T-helper 1 cell treated with Interleukin-12 subunit alpha and Interleukin-12 subunit beta and Interleukin-4 antibody, amounts not matched to agents 30 ng/mL and 1 ng/mL, for 36 hours (primary cell): Measurements from ENCODE around the gene AMDHD2. TPM values are rescaled to one million over a fixed set of nuclear protein-coding genes. Genes with fewer than 3 reads are reported as not detected.

Experiments used
- intact Hi-C: fragments of 100-400 bp; cut with micrococcal nuclease; formaldehyde crosslinking; loops from one replicate; pipeline ENCODE4 v1.15.1; 2024
- total RNA-seq: library from RNA; stranded (reverse); gene quantifications from 2 replicates; pipeline ENCODE4 v1.2.3, GENCODE V29; 2022

Gene AMDHD2
- total RNA-seq, 1 donor from 2014 or later: 54.0 TPM

DNA sequence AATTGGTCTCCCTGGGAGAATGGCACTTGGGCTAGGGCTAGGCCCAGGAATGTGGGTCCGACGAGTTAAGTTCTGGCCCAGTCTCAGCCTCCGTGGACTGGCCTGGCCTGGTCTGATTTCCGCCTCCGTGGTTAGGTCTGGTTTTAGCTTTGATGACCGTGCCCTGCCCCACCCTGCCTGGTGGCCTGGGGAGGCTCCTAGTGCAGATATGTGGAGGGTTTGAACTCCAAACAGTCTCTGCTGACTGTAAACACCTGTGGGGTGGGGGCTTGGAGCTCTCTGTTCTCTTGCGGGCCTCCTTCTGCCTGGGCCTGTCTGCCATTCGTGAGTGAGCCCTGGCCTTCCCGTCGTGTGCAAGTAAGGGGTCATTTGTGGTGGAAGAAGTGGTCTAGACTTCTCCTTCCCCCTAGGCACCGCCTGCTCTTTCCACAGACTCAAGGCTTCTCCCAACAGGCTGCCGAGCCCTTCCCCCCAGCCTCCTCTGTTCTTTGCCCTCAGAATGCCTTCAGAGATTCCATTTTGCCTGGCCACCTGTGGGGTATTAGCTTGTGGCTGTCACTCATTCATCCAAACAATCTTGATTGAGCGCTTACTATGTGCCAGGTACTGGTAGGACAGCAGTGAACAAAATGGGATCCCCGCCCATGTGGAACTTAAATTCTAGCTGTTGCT is 4.9 kb upstream of the AMDHD2 start:
- intact Hi-C loops: no loop called here

DNA sequence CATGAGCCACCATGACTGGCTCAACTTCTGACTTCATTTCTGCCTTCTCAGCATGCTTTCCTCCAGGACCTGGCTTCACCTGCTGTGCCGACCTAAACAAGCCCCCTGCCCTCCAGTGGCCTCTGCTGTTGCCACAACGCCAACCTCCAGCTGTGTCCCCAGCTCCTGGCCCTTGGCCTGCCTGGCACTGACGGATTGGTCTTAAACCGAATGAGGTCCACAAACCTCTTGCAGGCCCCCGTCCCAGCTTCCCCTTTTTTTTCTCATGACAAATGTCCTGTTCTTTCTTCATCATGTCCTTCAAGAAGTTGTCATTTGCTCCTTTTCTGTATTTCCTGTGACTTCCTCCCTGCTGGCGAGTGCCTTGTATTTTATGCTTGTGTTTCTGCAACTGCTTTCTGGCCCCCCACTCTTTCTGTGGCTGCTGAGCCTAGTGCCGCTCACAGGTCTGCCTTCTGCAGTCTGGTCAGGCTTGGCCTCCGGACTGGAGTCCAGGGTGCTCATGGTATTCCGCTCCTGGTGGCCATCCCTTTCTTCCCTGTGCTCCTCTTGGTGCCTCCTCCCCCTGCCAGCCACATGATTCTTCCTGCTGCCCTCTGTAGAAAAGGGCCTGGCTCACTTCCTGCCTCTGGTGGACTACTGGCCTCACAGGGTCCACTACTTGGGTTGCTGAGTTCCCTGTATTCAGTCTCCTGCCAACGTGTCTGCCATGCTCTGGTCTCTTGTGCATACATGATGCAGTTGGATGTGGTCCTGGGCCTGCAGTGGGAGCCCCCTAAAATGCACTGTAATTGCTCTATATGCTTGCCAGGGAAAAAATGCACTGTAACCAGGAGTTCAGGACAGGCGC is 3.6 kb upstream of the AMDHD2 start:
- intact Hi-C loops: no loop called here

GRCh38 chr16:2517954-2518605 is 2.1 kb upstream of the AMDHD2 start:
- intact Hi-C loops: no loop called here

DNA sequence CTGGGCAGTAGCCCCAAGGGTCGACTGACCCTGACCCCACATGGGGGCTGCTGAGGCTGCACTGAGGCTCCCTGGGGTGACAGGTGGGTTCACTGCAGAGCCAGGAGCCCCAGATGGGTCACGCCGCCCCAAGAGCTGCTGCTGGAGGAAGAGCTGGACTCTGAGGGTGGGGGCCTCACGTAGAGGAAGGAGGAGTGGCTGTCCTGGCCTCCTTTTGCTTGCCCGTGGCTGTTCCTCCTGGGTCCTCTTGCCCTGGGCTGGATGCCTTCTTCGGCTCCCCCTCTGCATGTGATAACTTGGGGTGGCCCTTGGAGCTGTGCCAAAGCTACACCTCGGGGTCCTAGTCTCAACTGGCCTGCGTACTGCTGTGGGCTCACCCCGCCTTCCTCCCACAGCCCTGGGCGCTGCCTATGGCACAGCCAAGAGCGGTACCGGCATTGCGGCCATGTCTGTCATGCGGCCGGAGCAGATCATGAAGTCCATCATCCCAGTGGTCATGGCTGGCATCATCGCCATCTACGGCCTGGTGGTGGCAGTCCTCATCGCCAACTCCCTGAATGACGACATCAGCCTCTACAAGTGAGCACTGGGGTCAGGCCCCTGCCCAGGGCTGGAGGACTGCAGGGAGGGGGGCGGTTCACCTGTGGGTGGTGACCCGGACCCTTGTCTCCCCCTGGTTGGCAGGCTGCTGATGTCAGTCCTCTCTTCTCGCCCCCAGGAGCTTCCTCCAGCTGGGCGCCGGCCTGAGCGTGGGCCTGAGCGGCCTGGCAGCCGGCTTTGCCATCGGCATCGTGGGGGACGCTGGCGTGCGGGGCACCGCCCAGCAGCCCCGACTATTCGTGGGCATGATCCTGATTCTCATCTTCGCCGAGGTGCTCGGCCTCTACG is 1.1 kb upstream of the AMDHD2 start:
- intact Hi-C loops: no loop called here

DNA sequence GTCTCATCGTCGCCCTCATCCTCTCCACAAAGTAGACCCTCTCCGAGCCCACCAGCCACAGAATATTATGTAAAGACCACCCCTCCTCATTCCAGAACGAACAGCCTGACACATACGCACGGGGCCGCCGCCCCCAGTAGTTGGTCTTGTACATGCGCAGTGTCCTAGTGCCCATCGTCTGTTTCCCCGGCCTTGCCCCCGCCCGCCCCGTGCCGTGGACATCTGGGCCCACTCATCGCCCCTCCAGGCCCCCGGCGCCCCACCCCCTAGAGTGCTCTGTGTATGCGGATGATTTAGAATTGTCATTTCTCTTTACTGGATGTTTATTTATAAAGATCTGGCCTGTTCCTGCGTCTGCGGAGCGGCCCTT is 475 bp upstream of the AMDHD2 start:
- intact Hi-C loops: loop anchor here (1.0 kb wide), 1 partner anchor 13 kb away; no protein-coding TSS in a partner anchor

- intact Hi-C loops: loop anchor here (1.0 kb wide), 1 partner anchor 11 kb away; no protein-coding TSS in a partner anchor
Observed at GRCh38 chr16:2520784-2521531, 787 bp downstream of the AMDHD2 start.

DNA sequence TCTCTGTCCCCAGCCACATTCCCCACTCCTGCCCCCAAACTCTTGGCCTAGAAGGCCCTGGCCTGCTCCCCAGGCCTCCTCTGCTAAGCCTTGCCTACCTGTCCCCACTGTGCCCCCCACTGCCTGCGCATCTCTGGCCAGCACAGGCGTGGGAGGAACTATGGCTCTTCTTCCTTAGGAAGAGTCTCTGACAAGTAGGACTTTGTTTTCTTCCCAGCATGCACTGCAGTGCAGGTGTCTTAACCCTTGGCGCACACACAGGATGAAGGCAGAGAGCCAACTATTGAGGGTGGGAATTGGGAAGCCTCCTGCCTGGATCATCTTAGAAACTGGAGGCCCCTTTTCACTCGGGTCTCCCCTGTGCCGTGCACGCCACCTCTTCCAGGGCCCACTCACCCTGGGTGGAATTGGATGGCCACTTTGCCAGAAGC is 3.6 kb downstream of the AMDHD2 start:
- intact Hi-C loops: no loop called here

DNA sequence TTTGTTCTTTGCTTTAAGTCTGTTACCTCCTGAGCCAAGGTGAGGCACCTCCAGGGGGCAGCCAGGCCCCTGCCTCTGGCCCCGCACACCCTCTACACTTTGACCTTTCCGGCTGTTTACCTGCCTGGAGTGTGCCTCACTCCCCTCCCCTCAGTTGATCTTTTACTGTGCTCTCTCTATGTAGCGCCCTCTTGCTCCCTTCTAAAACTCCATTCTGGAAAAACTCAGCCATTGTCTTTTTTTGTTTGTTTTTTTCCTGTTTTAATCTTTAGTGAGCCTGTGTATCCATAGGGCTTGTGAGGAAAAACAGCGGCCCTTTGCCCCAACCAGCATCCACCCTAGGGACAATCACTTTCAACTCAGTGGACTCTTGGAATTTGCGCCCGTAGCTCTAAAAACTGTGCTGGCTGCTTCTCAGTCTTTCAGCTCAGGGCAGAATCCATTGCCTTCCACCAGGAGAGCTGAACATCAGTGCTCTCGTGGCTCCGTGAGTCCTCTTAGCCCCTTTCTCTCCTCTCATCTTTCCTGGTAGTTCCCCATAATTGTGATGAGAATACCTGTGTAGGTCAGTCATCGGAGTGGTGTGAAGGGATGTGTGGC is 4.3 kb downstream of the AMDHD2 start:
- intact Hi-C loops: no loop called here

GRCh38 chr16:2526135-2526534 is 6.0 kb downstream of the AMDHD2 start:
- intact Hi-C loops: no loop called here

DNA sequence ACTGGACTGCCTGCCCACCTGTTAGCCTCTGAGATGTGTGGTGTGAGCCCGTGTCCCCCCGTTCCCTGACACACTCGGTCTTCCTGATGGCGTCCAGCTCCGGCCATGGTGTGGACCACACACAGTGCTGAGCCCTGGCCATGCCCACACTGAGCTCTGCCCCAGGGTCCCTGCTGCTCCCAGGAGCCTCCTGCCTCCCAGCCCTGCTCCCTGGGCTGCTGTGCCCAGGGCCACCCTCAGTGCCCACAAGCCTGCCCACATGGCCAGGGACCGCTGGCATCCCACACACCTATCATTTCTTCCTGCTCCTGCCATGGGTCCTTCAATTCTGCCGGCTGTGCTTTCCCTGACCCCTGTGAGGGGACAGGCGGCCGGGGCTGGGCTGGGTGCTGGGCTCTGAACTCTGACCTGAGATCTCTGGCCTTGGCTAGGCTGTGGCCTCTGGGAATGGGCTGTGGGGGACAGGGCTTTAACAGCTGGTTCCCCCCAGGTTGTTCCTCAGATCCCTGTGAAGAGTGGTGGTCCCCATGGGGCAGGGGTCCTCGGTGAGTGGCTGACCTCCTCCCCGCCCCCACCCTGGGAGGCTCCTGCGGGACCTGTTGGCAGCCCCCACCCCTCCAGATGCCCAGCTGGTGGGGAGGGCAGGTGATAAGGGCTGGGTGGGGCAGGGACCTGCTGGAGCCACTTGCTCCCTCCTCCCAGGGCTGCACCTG is 7.1 kb downstream of the AMDHD2 start:
- intact Hi-C loops: no loop called here

DNA sequence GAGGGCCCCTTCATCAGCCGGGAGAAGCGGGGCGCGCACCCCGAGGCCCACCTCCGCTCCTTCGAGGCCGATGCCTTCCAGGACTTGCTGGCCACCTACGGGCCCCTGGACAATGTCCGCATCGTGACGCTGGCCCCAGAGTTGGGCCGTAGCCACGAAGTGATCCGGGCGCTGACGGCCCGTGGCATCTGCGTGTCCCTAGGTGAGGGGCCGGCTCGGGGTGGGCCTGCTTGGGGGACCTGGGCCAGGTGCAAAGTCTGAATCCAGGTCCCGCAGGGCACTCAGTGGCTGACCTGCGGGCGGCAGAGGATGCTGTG is 7.6 kb downstream of the AMDHD2 start:
- intact Hi-C loops: no loop called here

DNA sequence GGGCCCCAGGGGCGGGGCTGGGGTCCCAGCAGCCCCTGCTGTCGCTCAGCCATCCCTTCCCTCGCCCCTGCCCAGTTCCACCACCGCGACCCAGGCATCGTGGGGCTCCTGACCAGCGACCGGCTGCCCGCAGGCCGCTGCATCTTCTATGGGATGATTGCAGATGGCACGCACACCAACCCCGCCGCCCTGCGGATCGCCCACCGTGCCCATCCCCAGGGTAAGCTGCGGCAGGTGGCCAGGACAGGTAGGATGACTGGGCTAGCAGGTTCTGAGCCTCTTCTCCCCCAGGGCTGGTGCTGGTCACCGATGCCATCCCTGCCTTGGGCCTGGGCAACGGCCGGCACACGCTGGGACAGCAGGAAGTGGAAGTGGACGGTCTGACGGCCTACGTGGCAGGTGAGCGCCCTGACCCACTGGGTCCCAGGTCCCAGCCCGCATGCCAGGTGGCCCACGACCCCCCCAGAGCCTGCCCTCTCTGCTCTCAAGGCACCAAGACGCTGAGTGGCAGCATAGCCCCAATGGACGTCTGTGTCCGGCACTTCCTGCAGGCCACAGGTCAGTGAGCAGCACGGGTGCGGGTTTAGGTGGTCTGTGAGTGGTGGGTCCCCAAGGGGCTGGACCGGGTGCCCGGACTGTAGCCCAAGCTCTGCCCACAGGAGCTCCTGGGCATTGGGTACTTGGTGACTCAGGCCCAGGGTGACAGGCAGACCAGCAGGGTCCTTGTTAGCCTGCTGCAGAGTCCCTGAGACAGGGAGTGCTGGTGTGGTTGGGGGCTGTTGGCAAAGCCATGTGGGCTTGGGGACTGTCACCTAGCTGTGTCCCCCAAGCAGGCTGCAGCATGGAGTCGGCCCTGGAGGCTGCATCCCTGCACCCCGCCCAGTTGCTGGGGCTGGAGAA is 8.2 kb downstream of the AMDHD2 start:
- intact Hi-C loops: no loop called here

- intact Hi-C loops: no loop called here
Observed at GRCh38 chr16:2529061-2529931, 9.1 kb downstream of the AMDHD2 start.

DNA sequence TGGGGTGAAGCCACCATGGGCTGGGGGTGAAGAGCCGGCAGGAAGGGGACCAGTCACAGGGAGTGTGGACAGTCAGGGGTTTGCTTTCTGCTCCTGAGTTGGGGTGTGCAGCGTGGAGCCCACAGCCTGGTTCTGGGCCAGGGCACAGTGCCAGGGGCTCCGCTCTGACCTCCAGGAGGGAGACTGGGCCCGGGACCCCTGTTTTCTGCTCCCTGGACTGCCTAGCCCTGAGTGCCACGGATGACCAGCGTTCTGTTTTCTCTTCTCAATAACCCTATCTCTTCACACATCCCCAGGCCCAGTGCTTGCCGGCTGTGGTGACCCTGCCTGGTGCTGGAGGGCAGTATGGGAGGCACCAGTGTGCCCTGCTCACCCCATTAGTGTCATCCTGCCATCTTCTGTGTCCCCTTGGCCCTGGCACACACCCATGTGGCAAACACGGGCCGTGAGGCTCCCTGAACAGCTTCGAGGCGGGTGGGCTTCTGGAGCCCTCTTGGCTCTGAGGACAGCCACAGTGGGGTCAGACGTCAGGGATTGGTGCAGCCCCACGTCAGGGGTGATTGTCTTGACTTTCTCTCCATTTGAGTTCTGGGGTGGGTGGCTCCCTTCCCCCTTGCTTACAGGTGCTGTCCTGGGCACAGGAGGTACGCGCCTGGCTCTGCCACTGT is 9.9 kb downstream of the AMDHD2 start:
- intact Hi-C loops: loop anchor here (5.0 to 10.0 kb wide), 3 partner anchors 308 to 535 kb away; partner anchors contain the start of genes E4F1, NTHL1 and TSC2

GRCh38 chr16:2530629-2531318 is 10.6 kb downstream of the AMDHD2 start:
- intact Hi-C loops: loop anchor here (5.0 to 10.0 kb wide), 3 partner anchors 308 to 536 kb away; partner anchors contain the start of genes E4F1, NTHL1 and TSC2

- intact Hi-C loops: loop anchor here (5.0 to 10.0 kb wide), 3 partner anchors 309 to 537 kb away; partner anchors contain the start of genes E4F1, NTHL1 and TSC2
Observed at GRCh38 chr16:2531371-2531695, 11.2 kb downstream of the AMDHD2 start, which contains the start of gene CEMP1. Gene CEMP1 (minus strand): TSS chr16:2531408. CDS start chr16:2531073, 335 bp downstream.
